WTC11 (cell line): ENCODE results near the gene NSMF. TPM values are rescaled to one million over a fixed set of nuclear protein-coding genes. Genes with fewer than 3 reads are reported as not detected.

Source experiments
- ATAC-seq: fragments of 200-7000 bp; cut with Tn5 transposase; 2 replicates; pipeline ENCODE4 v1.10.0; 2021; ENCODE audit warnings: mild to moderate bottlenecking, moderate library complexity
- CTCF ChIA-PET: fragments of 300-600 bp; sonication (Branson Sonifier 250); formaldehyde crosslinking; loops from one replicate; lab custom pipeline; 2021; ENCODE audit warnings: antibody characterized with exemption; lab: Charles Lee
- POLR2A ChIA-PET: fragments of 350-600 bp; sonication (Branson Sonifier 250); formaldehyde crosslinking; loops from one replicate; lab custom pipeline; 2021; ENCODE audit warnings: antibody characterized with exemption; lab: Charles Lee
- DNase-seq: peaks from one replicate; pipeline ENCODE4 v3.0.0; 2021; ENCODE audit warnings: low spot score
- H3K27ac Mint-ChIP-seq: 2 replicates; pipeline ENCODE4 v1.8.0; 2021; ENCODE audit warnings: mixed read lengths
- H3K27me3 Mint-ChIP-seq: 2 replicates; pipeline ENCODE4 v1.8.0; 2021; ENCODE audit warnings: low read depth, mild to moderate bottlenecking, moderate library complexity, mixed read lengths
- H3K36me3 Mint-ChIP-seq: 2 replicates; pipeline ENCODE4 v1.8.0; 2021; ENCODE audit warnings: mixed read lengths
- H3K4me1 Mint-ChIP-seq: 2 replicates; pipeline ENCODE4 v1.8.0; 2022; ENCODE audit warnings: mixed read lengths
- H3K4me3 Mint-ChIP-seq: 2 replicates; pipeline ENCODE4 v1.8.0; 2021; ENCODE audit warnings: mild to moderate bottlenecking, moderate library complexity, mixed read lengths
- H3K9me3 Mint-ChIP-seq: 2 replicates; pipeline ENCODE4 v1.8.0; 2021; ENCODE audit warnings: mixed read lengths
- CBFB ChIP-seq: sonication (generic); formaldehyde crosslinking; IDR thresholded peaks from 2 replicates; pipeline ENCODE4 v1.8.1; 2022; ENCODE audit warnings: mild to moderate bottlenecking, low read depth, missing genetic modification reagents
- CREB1 ChIP-seq: sonication (generic); formaldehyde crosslinking; IDR thresholded peaks from 2 replicates; pipeline ENCODE4 v1.8.0; 2023; ENCODE audit warnings: mild to moderate bottlenecking, missing genetic modification reagents
- ESRRA ChIP-seq: sonication (generic); formaldehyde crosslinking; IDR thresholded peaks from 2 replicates; pipeline ENCODE4 v1.8.1; 2022; ENCODE audit warnings: mild to moderate bottlenecking, missing genetic modification reagents, borderline replicate concordance
- GRHL2 ChIP-seq: fragments of 250-450 bp; sonication (Bioruptor Pico); IDR thresholded peaks from 2 replicates; pipeline ENCODE4 v1.8.0; 2022; ENCODE audit warnings: mild to moderate bottlenecking, moderate library complexity; ENCODE audit not compliant: insufficient replicate concordance, severe bottlenecking
- HMGA2 ChIP-seq: fragments of 250-450 bp; sonication (Bioruptor Pico); IDR thresholded peaks from 2 replicates; pipeline ENCODE4 v1.4.0; 2021; ENCODE audit warnings: mild to moderate bottlenecking, moderate library complexity
- IRF2 ChIP-seq: sonication (generic); formaldehyde crosslinking; IDR thresholded peaks from 2 replicates; pipeline ENCODE4 v1.8.0; 2022; ENCODE audit warnings: low read depth, missing genetic modification reagents, borderline replicate concordance
- JUN ChIP-seq: sonication (generic); formaldehyde crosslinking; IDR thresholded peaks from 2 replicates; pipeline ENCODE4 v1.8.0; 2023; ENCODE audit warnings: mild to moderate bottlenecking, missing genetic modification reagents
- KAT7 ChIP-seq: sonication (generic); formaldehyde crosslinking; IDR thresholded peaks from 2 replicates; pipeline ENCODE4 v1.8.1; 2023; ENCODE audit warnings: missing genetic modification reagents, mild to moderate bottlenecking, borderline replicate concordance
- NFATC4 ChIP-seq: fragments of 250-450 bp; sonication (Bioruptor Pico); IDR thresholded peaks from 2 replicates; pipeline ENCODE4 v1.9.0; 2021; ENCODE audit warnings: mild to moderate bottlenecking
- NFE2L1 ChIP-seq: sonication (generic); formaldehyde crosslinking; IDR thresholded peaks from 2 replicates; pipeline ENCODE4 v1.8.1; 2023; ENCODE audit warnings: missing genetic modification reagents
- ZNF232 ChIP-seq: sonication (generic); formaldehyde crosslinking; IDR thresholded peaks from 2 replicates; pipeline ENCODE4 v1.8.0; 2022; ENCODE audit warnings: mild to moderate bottlenecking, missing genetic modification reagents
- ZNF396 ChIP-seq: fragments of 250-450 bp; sonication (Bioruptor Pico); IDR thresholded peaks from 2 replicates; pipeline ENCODE4 v1.8.0; 2021; ENCODE audit warnings: mild to moderate bottlenecking, moderate library complexity, borderline replicate concordance
- total RNA-seq: library from RNA; stranded (reverse); gene quantifications from 3 replicates; pipeline ENCODE4 v1.2.3, GENCODE V29; 2021
- TF ChIP-seq, protein P1 (sequence below): sonication (generic); formaldehyde crosslinking; IDR thresholded peaks from 2 replicates; pipeline ENCODE4 v1.8.1; 2023; ENCODE audit warnings: mild to moderate bottlenecking, moderate library complexity, missing genetic modification reagents
- TF ChIP-seq, protein P2 (sequence below): sonication (generic); formaldehyde crosslinking; conservative IDR thresholded peaks from 2 replicates; pipeline ENCODE4 v1.8.1; 2022; ENCODE audit warnings: mild to moderate bottlenecking, missing genetic modification reagents
- TF ChIP-seq, protein P3 (sequence below): fragments of 250-450 bp; sonication (Bioruptor Pico); IDR thresholded peaks from 2 replicates; pipeline ENCODE4 v1.9.0; 2021; ENCODE audit warnings: mild to moderate bottlenecking
- TF ChIP-seq, protein P4 (sequence below): sonication (generic); formaldehyde crosslinking; IDR thresholded peaks from 2 replicates; pipeline ENCODE4 v1.8.1; 2023; ENCODE audit warnings: mild to moderate bottlenecking, missing genetic modification reagents, moderate library complexity
- TF ChIP-seq, protein P5 (sequence below): sonication (generic); formaldehyde crosslinking; IDR thresholded peaks from 2 replicates; pipeline ENCODE4 v1.8.1; 2023; ENCODE audit warnings: mild to moderate bottlenecking, missing genetic modification reagents
- TF ChIP-seq, protein P6 (sequence below): sonication (generic); formaldehyde crosslinking; IDR thresholded peaks from 2 replicates; pipeline ENCODE4 v1.8.1; 2022; ENCODE audit warnings: low read depth, missing genetic modification reagents, borderline replicate concordance
- TF ChIP-seq, protein P7 (sequence below): sonication (generic); formaldehyde crosslinking; IDR thresholded peaks from 2 replicates; pipeline ENCODE4 v1.8.1; 2022; ENCODE audit warnings: low read depth, mild to moderate bottlenecking, moderate library complexity, missing genetic modification reagents, borderline replicate concordance
- TF ChIP-seq, protein P8 (sequence below): fragments of 250-450 bp; sonication (Bioruptor Pico); IDR thresholded peaks from 2 replicates; pipeline ENCODE4 v2.1.2; 2022; ENCODE audit warnings: mild to moderate bottlenecking, moderate library complexity

NSMF gene
- total RNA-seq, 1 experiment from 2014 or later, result 61.9 TPM

DNA sequence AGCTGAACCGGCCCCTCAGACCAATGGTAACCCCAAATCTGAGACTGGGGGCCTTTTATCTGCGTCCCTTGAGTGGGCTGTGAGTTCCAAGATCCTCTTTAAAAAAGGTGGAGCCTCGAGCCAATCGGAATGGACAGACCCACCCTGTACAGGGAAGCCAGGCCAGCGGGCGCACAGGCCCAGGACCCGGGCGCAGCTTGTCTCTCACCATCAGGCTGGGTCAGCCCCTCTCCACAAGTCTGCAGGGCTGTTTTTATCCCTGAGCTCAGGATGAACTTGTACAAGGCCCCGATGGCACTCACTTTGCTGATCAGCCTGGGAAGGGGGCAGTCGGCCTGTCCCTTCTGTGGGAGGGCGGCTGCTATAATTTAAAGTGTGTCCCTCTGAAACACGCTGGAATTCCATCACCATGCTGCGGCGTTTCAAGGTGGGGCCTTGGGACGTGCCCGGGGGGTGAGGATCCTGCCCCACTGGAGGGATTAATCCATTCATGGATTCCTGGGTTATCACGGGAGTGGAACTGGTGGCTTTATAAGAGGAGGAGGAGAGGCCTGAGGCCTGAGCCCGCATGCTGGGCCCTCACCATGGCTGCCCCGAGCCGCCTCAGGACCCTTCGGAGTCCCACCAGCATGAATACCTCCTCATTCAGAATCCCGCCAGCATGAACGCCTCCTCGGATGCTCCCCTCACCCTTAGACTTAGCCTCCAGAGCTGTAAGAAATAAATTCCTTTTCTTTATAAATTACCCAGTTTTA, 50.3 kb downstream of the NSMF start (continued):
- no peak for TF ChIP-seq ZNF396 (CRISPR knock-in tag)
- TF ChIP-seq CREB1 (CRISPR knock-in tag), result no peak
- TF ChIP-seq HMGA2 (CRISPR knock-in tag), result no peak
- no peak for TF ChIP-seq NFE2L1

DNA sequence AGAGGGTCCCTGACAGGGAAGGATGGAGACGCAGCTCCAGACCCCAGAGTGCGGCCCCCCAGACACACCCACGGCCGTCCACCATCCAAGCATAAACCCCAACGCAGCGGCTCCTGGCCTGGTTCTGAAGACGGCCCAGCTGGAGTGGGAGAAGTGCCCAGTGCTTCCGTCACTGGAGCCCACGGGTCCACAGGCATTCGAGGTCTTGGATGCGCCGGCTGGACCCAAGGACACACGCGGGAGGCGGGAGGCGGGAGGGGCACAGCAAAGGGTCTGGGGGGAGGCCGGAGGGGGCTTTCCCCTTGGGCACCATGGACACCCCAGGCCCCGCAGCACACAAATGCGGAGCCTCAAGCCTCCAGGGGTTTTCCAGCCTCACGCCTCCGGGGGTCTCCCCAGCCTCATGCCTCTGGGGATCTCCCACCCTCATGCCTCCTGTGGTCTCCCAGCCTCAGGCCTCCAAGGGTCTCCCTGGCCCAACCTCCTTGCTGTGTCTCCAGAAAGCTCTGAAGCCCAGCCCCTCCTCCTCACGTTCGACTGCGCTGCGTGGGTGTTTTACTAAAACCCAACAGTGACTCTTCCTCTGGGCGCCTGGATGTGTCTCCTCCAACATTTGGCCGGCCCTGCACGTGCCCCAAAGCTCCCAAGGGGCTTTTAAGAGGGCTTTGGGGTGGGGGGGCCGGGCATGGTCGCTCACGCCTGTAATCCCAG, 51.4 kb downstream of the NSMF start:
- Mint-ChIP-seq H3K4me1 (no peaks in the 10 kb centered on the region), H3K9me3 (peaks cover under 1% of the 10 kb centered on the region), H3K27ac (no peak overlapping the region), H3K4me3 (peak overlapping the region; percentile 30; the same call in 1 of the 2 replicates), H3K36me3 (peaks cover 1% of the 10 kb centered on the region)
- ATAC-seq (no peak), DNase-seq (no peak)
- POLR2A ChIA-PET, result interaction anchor here (0.6 kb wide), 1 partner anchor 120 kb away, joined by 4 read pairs; no protein-coding TSS in a partner anchor
- CTCF ChIA-PET, result interaction anchor here (1.3 to 2.3 kb wide), 5 partner anchors 15 to 121 kb away, joined by 3 to 8 read pairs (median 6); partner anchors contain the start of genes ENTPD8, EXD3, NOXA1 and NRARP
- no peak for TF ChIP-seq IRF2 (CRISPR knock-in tag)
- no peak for TF ChIP-seq JUN
- no peak for TF ChIP-seq CBFB (CRISPR knock-in tag)
- TF ChIP-seq, protein P1, sequence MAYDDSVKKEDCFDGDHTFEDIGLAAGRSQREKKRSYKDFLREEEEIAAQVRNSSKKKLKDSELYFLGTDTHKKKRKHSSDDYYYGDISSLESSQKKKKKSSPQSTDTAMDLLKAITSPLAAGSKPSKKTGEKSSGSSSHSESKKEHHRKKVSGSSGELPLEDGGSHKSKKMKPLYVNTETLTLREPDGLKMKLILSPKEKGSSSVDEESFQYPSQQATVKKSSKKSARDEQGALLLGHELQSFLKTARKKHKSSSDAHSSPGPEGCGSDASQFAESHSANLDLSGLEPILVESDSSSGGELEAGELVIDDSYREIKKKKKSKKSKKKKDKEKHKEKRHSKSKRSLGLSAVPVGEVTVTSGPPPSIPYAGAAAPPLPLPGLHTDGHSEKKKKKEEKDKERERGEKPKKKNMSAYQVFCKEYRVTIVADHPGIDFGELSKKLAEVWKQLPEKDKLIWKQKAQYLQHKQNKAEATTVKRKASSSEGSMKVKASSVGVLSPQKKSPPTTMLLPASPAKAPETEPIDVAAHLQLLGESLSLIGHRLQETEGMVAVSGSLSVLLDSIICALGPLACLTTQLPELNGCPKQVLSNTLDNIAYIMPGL (CRISPR knock-in tag), result no peak
- no peak for TF ChIP-seq ESRRA (CRISPR knock-in tag)
- TF ChIP-seq ZNF232 (CRISPR knock-in tag), result no peak
- TF ChIP-seq, protein P2, sequence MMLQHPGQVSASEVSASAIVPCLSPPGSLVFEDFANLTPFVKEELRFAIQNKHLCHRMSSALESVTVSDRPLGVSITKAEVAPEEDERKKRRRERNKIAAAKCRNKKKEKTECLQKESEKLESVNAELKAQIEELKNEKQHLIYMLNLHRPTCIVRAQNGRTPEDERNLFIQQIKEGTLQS, result no peak
- TF ChIP-seq, protein P3, sequence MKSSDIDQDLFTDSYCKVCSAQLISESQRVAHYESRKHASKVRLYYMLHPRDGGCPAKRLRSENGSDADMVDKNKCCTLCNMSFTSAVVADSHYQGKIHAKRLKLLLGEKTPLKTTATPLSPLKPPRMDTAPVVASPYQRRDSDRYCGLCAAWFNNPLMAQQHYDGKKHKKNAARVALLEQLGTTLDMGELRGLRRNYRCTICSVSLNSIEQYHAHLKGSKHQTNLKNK (CRISPR knock-in tag), result no peak
- no peak for TF ChIP-seq KAT7 (CRISPR knock-in tag)
- TF ChIP-seq, all 79 proteins: peak for 0
- peaks cover 5% of the 10 kb centered on the region; the same call in 1 of the 2 replicates for H3K27me3 Mint-ChIP-seq

DNA sequence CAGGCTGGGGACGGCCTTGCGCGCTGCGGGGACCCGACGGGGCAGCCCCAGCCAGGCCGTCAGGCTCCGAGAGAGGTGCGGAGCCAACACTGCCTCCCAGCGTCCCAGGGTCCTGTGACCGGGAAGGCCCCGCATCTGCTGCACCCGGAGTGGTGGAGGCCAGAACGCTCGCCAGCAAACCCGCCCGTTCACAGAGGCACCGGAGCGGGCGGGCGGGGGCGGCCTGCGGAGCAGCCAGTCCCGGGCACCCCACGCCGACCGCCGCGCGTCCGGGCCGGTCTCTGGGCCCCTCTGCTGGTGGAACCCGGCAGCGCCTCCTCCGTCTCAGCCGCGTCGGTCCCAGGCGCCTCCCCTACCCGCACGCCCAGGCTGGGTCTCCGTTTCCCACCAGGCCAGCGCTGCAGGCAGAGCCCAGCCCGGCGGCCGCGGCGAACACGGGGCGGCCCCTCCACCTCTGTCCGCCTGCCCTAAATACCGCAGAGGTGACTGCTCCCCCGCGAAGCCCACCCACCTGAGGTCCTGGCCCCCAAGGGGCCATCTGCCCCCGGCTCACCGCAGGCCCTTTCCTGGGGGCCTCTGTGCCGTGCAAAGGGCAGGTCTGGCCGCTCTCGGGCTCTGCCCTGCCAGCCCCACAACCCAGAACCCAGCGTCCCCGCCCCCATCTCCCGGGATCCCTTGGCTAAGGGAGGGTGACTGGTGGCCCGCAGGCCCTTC, 52.1 kb downstream of the NSMF start:
- H3K36me3 Mint-ChIP-seq, result peaks cover 8% of the 10 kb centered on the region
- H3K27me3 Mint-ChIP-seq, result peaks cover 5% of the 10 kb centered on the region; the same call in 1 of the 2 replicates
- ATAC-seq (peak; percentile 91), DNase-seq (peak; percentile 87)
- H3K9me3 Mint-ChIP-seq, result peaks cover 7% of the 10 kb centered on the region
- no peaks in the 10 kb centered on the region for H3K4me1 Mint-ChIP-seq
- CTCF ChIA-PET, result interaction anchor here (1.6 to 2.3 kb wide), 3 partner anchors 16 to 105 kb away, joined by 6 to 8 read pairs (median 7); partner anchors contain the start of genes EXD3, NOXA1 and NRARP
- H3K4me3 Mint-ChIP-seq, result peak overlapping the region; percentile 30; the same call in 1 of the 2 replicates
- H3K27ac Mint-ChIP-seq, result no peak overlapping the region
- POLR2A ChIA-PET, result interaction anchor here (0.6 kb wide), 1 partner anchor 120 kb away, joined by 4 read pairs; no protein-coding TSS in a partner anchor
- TF ChIP-seq, protein P4, sequence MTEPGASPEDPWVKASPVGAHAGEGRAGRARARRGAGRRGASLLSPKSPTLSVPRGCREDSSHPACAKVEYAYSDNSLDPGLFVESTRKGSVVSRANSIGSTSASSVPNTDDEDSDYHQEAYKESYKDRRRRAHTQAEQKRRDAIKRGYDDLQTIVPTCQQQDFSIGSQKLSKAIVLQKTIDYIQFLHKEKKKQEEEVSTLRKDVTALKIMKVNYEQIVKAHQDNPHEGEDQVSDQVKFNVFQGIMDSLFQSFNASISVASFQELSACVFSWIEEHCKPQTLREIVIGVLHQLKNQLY (CRISPR knock-in tag), result no peak
- TF ChIP-seq, protein P5, sequence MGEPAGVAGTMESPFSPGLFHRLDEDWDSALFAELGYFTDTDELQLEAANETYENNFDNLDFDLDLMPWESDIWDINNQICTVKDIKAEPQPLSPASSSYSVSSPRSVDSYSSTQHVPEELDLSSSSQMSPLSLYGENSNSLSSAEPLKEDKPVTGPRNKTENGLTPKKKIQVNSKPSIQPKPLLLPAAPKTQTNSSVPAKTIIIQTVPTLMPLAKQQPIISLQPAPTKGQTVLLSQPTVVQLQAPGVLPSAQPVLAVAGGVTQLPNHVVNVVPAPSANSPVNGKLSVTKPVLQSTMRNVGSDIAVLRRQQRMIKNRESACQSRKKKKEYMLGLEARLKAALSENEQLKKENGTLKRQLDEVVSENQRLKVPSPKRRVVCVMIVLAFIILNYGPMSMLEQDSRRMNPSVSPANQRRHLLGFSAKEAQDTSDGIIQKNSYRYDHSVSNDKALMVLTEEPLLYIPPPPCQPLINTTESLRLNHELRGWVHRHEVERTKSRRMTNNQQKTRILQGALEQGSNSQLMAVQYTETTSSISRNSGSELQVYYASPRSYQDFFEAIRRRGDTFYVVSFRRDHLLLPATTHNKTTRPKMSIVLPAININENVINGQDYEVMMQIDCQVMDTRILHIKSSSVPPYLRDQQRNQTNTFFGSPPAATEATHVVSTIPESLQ, result no peak
- TF ChIP-seq GRHL2 (CRISPR knock-in tag) (no peak), NFATC4 (CRISPR knock-in tag) (no peak)
- TF ChIP-seq, protein P6, sequence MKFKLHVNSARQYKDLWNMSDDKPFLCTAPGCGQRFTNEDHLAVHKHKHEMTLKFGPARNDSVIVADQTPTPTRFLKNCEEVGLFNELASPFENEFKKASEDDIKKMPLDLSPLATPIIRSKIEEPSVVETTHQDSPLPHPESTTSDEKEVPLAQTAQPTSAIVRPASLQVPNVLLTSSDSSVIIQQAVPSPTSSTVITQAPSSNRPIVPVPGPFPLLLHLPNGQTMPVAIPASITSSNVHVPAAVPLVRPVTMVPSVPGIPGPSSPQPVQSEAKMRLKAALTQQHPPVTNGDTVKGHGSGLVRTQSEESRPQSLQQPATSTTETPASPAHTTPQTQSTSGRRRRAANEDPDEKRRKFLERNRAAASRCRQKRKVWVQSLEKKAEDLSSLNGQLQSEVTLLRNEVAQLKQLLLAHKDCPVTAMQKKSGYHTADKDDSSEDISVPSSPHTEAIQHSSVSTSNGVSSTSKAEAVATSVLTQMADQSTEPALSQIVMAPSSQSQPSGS (CRISPR knock-in tag), result no peak
- TF ChIP-seq, protein P7, sequence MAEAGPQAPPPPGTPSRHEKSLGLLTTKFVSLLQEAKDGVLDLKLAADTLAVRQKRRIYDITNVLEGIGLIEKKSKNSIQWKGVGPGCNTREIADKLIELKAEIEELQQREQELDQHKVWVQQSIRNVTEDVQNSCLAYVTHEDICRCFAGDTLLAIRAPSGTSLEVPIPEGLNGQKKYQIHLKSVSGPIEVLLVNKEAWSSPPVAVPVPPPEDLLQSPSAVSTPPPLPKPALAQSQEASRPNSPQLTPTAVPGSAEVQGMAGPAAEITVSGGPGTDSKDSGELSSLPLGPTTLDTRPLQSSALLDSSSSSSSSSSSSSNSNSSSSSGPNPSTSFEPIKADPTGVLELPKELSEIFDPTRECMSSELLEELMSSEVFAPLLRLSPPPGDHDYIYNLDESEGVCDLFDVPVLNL (CRISPR knock-in tag), result 0 out of 2 replicates have a peak, but pooled peaks have one; percentile 13
- TF ChIP-seq, protein P8, sequence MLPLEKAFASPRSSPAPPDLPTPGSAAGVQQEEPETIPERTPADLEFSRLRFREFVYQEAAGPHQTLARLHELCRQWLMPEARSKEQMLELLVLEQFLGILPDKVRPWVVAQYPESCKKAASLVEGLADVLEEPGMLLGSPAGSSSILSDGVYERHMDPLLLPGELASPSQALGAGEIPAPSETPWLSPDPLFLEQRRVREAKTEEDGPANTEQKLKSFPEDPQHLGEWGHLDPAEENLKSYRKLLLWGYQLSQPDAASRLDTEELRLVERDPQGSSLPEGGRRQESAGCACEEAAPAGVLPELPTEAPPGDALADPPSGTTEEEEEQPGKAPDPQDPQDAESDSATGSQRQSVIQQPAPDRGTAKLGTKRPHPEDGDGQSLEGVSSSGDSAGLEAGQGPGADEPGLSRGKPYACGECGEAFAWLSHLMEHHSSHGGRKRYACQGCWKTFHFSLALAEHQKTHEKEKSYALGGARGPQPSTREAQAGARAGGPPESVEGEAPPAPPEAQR (CRISPR knock-in tag), result no peak
